PFSK-1 (cell line): ENCODE measurements around the gene TFAM.

Experiments used
- FOXP2 ChIP-seq: optimal IDR thresholded peaks from 2 replicates; pipeline ENCODE3; 2011; ENCODE audit warnings: borderline replicate concordance, control low read depth, inconsistent platforms; ENCODE audit not compliant: insufficient read depth; ENCODE audit errors: extremely low read length, extremely low read depth
- POLR2AphosphoS5 ChIP-seq: IDR thresholded peaks from 2 replicates; pipeline ENCODE4 v1.6.1; 2012; ENCODE audit warnings: low read depth, mild to moderate bottlenecking, control low read depth, low read length, moderate library complexity
- SIN3A ChIP-seq: IDR thresholded peaks from 2 replicates; pipeline ENCODE4 v1.6.1; 2012; ENCODE audit warnings: mild to moderate bottlenecking, low read length, moderate library complexity, borderline replicate concordance; ENCODE audit not compliant: insufficient read depth
- TAF1 ChIP-seq: IDR thresholded peaks from 2 replicates; pipeline ENCODE4 v1.6.1; 2012; ENCODE audit warnings: low read length, control low read depth, borderline replicate concordance; ENCODE audit not compliant: insufficient read depth
- TF ChIP-seq, protein P1 (sequence below), 2 experiments: IDR thresholded peaks; 2 replicates each; pipeline versions ENCODE4 v1.6.1 to v1.8.0; 2011 to 2012; ENCODE audit warnings: low read depth in 2 of 2, low read length in 2 of 2, control low read depth in 1 of 2, inconsistent platforms in 1 of 2, mild to moderate bottlenecking in 1 of 2, moderate library complexity in 1 of 2; ENCODE audit not compliant: insufficient read depth in 1 of 2

TFAM gene

DNA sequence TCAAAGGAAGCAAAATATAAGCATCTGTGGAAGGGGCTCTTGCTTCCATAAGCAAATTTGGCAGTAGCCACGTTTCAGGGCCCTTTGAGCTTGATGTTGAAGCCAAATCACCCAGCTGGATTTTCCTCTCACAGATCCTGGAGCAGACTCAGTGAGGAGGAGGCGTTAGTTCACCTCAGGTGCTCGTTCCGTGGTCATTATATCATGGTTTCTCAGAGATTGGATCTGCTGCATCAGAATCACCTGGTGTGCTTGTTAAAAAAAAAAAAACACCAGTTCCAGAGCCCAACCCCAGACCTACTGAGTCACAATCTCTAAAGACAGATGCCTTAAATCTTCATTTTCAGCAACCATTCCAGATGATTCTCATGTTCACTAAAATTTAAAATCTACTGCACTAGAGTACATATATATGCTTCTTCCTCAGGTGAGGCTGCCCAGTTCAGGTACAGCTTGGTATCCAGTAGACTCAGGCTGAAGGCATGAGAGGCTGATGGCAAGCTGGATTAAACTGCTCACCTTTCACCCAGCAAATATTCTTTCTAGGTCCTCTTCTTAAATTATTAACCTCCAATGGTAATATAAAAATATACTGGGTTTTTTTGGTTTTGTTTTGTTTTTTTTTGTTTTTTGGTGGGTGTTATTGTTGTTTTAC lies 24.9 kb downstream of the TFAM start:
- TF ChIP-seq FOXP2 (no peak), TAF1 (no peak), SIN3A (no peak), POLR2AphosphoS5 (no peak)
- TF ChIP-seq, protein P1, sequence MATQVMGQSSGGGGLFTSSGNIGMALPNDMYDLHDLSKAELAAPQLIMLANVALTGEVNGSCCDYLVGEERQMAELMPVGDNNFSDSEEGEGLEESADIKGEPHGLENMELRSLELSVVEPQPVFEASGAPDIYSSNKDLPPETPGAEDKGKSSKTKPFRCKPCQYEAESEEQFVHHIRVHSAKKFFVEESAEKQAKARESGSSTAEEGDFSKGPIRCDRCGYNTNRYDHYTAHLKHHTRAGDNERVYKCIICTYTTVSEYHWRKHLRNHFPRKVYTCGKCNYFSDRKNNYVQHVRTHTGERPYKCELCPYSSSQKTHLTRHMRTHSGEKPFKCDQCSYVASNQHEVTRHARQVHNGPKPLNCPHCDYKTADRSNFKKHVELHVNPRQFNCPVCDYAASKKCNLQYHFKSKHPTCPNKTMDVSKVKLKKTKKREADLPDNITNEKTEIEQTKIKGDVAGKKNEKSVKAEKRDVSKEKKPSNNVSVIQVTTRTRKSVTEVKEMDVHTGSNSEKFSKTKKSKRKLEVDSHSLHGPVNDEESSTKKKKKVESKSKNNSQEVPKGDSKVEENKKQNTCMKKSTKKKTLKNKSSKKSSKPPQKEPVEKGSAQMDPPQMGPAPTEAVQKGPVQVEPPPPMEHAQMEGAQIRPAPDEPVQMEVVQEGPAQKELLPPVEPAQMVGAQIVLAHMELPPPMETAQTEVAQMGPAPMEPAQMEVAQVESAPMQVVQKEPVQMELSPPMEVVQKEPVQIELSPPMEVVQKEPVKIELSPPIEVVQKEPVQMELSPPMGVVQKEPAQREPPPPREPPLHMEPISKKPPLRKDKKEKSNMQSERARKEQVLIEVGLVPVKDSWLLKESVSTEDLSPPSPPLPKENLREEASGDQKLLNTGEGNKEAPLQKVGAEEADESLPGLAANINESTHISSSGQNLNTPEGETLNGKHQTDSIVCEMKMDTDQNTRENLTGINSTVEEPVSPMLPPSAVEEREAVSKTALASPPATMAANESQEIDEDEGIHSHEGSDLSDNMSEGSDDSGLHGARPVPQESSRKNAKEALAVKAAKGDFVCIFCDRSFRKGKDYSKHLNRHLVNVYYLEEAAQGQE (IDR thresholded peaks at IDR 0.05; ENCODE audit: insufficient read depth in 1 of 2, low read depth in 2 of 2, low read length in 2 of 2), result no peak

DNA sequence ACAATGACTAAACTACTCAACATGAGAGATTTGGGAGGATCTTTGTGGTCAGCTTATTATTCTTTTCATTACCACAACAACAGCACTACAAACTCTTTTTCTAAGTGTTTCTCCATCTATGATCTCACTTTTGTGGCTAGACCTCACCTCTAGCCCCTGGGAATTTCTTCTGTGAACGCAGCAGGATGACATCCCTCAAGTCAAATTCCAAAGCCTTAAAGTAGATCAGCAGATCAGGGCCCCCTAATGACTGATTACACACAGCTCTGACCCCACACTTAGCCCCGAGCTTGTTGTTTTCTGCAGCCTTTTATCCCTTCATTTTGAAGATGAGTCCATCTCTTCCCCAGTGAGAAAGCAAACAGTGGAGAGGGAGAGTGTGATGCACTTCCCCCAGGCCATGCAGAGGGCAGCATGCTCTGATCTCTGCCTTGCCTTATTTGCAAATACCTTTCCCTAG lies 27.3 kb downstream of the TFAM start:
- TF ChIP-seq POLR2AphosphoS5 (no peak), FOXP2 (no peak), TAF1 (no peak), SIN3A (no peak)
- TF ChIP-seq, protein P1 (IDR thresholded peaks at IDR 0.05; ENCODE audit: insufficient read depth in 1 of 2, low read depth in 2 of 2, low read length in 2 of 2), result no peak

DNA sequence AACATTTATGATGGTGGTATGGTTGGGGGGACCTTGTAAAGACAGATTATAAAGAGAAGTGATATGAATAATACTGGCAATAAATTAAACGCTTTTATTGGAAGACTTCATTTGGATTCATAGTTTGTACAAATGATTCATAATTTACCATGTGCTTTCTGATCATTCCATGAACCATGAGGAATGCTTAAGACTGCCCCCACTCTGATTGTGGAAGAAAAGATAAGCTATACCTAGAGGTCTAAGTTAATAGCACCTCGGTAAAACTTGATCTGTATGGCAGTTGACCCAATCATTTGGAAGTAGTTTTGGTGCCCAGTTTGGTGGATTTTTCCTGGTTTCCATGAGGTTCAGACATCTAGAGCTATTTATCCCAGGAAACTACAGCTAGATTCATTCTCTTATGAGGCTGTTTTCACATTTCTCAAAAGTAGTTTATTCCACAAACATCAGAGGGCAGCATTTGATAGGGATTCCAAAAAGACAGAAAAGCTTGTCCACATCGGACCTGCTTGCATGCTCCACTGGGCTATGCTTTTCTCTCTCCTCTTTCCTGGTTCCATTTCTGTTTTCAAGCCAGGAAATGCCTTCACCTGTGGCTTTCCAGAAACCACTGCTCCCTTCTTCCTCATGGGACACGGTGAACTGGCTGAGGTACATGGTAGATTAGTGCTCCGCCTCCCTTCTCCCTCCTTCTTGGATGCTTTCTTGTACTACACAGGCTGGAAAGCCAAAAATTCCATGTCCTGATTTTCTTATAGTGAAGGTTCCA lies 29.2 kb downstream of the TFAM start:
- TF ChIP-seq SIN3A, result no peak
- no peak for TF ChIP-seq TAF1
- no peak for TF ChIP-seq FOXP2
- TF ChIP-seq, protein P1 (IDR thresholded peaks at IDR 0.05; ENCODE audit: insufficient read depth in 1 of 2, low read depth in 2 of 2, low read length in 2 of 2), result no peak
- no peak for TF ChIP-seq POLR2AphosphoS5

DNA sequence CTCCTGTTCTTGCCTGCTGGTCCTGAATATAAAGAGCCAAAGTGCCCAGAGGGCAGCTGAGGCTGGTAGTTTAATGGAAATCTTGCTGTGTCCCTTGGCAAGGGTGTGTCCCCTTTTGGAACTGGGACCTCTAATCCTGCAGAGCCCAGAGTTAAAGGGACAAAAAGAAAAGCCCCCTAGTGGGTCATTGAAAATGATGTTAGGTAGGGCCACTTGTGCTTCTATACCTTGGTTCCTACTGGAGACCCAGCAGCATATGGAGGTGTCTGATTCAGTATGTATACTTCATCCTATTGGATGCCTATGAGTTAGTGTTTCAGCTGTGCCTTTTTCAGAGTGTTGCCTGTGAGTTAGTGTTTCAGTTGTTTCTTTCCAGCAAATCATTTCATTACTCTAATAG lies 30.5 kb downstream of the TFAM start:
- no peak for TF ChIP-seq FOXP2
- TF ChIP-seq, protein P1 (IDR thresholded peaks at IDR 0.05; ENCODE audit: insufficient read depth in 1 of 2, low read depth in 2 of 2, low read length in 2 of 2), result no peak
- no peak for TF ChIP-seq POLR2AphosphoS5
